ENCODE data around the gene CDC42EP5. TPM values are rescaled to one million over a fixed set of nuclear protein-coding genes. Genes with fewer than 3 reads are reported as not detected.
A peak's percentile ranks its signal among the peaks of the same experiment; 100 is the strongest.
"Not testable (repeated sequence)": the region's sequence is repeated elsewhere in the genome, so short reads cannot be mapped to it uniquely, and the experiment has no call there.

The CDC42EP5 gene, protein sequence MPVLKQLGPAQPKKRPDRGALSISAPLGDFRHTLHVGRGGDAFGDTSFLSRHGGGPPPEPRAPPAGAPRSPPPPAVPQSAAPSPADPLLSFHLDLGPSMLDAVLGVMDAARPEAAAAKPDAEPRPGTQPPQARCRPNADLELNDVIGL
- not detected for total RNA-seq

DNA sequence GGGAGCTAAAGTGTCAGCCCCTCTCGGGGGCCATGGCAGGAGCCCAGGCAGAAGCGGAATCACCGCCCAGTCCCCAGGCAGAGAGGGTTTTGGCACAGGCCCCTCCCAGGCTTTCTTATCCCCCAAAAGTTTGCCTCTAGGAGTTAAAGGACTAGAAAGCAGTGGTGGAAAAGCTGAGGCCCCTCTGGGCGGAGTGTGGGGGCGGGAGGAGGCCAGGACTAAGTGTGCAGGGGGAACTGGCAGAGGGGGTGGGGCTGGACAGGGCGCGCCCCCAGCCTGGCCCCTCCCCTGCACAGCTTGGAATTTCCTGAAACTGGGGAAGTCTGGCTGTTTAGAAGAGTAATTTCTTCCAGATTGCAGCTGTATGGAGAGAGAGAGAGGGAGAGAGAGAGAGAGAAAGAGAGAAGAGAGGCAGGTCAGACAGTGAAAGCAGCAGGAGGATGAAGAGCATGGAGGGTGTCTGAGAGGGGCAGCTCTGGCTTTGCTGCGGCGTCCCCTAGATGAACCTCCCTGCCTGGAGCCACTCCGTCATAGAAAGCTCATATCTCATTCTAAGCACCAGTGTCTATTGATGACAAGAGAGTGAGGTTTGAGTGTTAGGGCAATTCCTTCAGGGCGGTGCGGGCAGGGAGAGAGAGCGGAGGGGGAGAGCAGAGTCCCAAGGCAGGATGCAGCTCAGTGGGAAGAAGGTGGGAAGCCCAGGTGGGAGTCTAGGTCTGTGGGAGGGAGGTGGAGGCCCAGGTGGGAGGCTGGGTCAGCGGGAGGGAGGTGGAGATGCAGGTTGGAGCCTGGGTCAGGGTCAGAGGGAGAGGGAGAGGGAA, at the start of gene CDC42EP5:
TSS of gene CDC42EP5 (minus strand) at position 226 of the 821 bp plus-strand sequence. CDS start 7,749 bp downstream, outside the sequence.
- H3K4me1 Mint-ChIP-seq: peaks cover 7% of the 10 kb centered on the region
- DNase-seq: no peak
- ChIA-PET CTCF (interaction anchor here (1.3 to 1.5 kb wide), 2 partner anchors 180 to 201 kb away, joined by 3 to 4 read pairs; no protein-coding TSS in a partner anchor), POLR2A (no interaction called here)
- H3K27ac Mint-ChIP-seq: no peak within 1 kb of the TSS
- no peak within 1 kb of the TSS for H3K4me3 Mint-ChIP-seq
- H3K36me3 Mint-ChIP-seq (ENCODE audit: low read depth): no peaks in the 10 kb centered on the region
- H3K9me3 Mint-ChIP-seq: no peaks in the 10 kb centered on the region
- H3K27me3 Mint-ChIP-seq: peaks cover 43% of the 10 kb centered on the region

DNA sequence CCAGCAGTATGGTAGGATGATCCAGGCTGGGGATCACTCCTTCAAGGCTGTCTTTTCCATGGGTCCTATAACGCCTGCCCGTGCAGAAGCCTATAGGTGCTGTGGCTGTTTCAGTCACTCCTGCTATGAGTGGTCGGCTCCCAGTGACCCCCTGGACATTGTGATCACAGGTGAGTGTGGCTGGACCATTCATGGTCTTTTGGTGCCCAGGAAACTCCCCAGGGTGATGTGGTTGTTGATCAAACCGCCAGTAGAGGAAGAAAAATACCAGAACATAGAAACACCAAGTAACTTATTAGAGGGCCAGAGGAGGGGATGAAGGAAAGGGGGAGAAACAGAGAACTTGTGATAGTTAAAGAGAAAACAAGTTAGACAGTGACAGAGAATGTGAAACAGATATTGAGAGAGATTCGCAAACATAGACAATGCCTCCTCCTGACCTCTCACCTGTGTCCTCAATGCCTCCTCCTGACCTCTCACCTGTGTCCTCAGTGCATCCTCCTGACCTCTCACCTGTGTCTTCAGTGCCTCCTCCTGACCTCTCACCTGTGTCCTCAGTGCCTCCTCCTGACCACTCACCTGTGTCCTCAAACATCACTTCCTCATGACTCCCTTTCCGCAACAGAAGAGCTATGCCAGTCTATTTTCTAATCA, 48.9 kb upstream of the CDC42EP5 start:
- peaks cover 5% of the 10 kb centered on the region for H3K9me3 Mint-ChIP-seq
- ChIA-PET POLR2A (no interaction called here), CTCF (no interaction called here)
- H3K27ac Mint-ChIP-seq: peak overlapping the region; percentile 94
- H3K27me3 Mint-ChIP-seq: peaks cover 18% of the 10 kb centered on the region
- peaks cover 63% of the 10 kb centered on the region for H3K4me1 Mint-ChIP-seq
- H3K36me3 Mint-ChIP-seq (ENCODE audit: low read depth): no peaks in the 10 kb centered on the region
- H3K4me3 Mint-ChIP-seq: peak overlapping the region; percentile 58
- no peak for DNase-seq

DNA sequence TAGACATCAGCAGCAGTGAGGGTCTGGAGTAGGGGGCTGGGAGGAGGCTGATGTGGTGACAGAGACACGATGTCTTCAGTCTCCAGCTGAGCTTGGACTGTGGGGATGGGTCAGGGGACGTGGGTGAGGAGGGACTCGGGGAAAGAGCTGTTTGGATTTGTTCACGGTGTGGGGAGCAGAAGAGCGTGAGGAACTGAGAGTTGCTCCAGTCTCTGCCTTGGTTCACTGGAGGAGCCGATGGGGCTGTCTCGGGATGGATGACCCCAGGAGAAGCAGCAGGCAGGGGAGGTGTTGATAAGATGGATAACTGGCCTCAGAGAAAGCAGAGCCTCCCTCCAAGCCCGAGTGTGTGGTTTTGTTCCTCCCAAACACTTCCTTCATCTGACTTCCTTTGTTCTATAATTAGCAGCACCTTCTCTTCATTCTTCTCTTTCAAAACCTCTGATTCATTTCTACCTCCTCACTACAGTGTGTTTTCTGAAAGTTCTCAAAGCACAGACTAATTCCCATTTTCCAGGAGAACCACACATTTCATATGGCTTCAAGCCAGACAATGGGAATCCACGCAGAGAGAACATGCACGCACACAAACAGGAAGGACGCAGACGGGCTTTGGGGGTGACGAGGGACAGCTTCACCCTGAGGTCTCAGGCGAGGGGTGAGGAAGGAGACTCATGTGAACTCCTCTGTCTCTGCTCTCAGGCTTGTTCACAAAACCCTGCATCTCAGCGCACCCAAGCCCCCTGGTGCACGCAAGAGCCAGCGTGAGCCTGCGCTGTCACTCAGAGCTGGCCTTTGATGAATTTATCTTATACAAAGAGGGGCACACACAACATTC, 48.1 kb upstream of the CDC42EP5 start:
- H3K9me3 Mint-ChIP-seq: peaks cover 5% of the 10 kb centered on the region
- peaks cover 63% of the 10 kb centered on the region for H3K4me1 Mint-ChIP-seq
- POLR2A ChIA-PET: no interaction called here
- DNase-seq: peak; percentile 30
- H3K27me3 Mint-ChIP-seq: peaks cover 13% of the 10 kb centered on the region
- peak overlapping the region; percentile 58 for H3K4me3 Mint-ChIP-seq
- H3K27ac Mint-ChIP-seq: peak overlapping the region; percentile 94
- CTCF ChIA-PET: no interaction called here
- no peaks in the 10 kb centered on the region for H3K36me3 Mint-ChIP-seq (ENCODE audit: low read depth)

DNA sequence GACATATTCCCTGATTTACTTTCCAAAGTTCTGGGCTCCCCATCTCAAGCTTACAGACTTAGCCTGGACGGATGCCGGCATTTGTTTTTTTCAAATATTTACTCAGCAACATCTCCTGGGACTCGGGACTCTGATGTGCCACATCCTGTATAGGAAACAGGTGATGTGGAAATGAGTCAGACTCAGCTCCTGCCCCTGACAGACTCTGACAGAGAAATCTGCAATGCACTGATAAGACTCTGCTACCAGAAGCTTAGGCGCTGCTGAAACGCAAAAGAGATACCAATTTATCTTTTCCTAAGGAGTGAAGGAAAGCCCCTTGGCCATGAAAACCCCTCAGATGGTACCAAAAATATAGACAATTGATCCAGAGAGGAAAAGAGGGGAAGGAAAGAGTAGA, 45.7 kb upstream of the CDC42EP5 start:
- H3K4me3 Mint-ChIP-seq: peak overlapping the region; percentile 29
- peaks cover 12% of the 10 kb centered on the region for H3K27me3 Mint-ChIP-seq
- H3K36me3 Mint-ChIP-seq (ENCODE audit: low read depth): no peaks in the 10 kb centered on the region
- peaks cover 5% of the 10 kb centered on the region for H3K9me3 Mint-ChIP-seq
- H3K27ac Mint-ChIP-seq: peak overlapping the region; percentile 90
- POLR2A ChIA-PET: interaction anchor here (0.9 to 1.4 kb wide), 3 partner anchors 14 to 70 kb away, joined by 3 to 8 read pairs (median 3); partner anchors contain the start of genes LENG8 and LENG9
- CTCF ChIA-PET: interaction anchor here (1.0 to 1.2 kb wide), 3 partner anchors 14 to 40 kb away, joined by 3 to 6 read pairs (median 5); no protein-coding TSS in a partner anchor
- peaks cover 61% of the 10 kb centered on the region for H3K4me1 Mint-ChIP-seq
- DNase-seq: peak; percentile 72

DNA sequence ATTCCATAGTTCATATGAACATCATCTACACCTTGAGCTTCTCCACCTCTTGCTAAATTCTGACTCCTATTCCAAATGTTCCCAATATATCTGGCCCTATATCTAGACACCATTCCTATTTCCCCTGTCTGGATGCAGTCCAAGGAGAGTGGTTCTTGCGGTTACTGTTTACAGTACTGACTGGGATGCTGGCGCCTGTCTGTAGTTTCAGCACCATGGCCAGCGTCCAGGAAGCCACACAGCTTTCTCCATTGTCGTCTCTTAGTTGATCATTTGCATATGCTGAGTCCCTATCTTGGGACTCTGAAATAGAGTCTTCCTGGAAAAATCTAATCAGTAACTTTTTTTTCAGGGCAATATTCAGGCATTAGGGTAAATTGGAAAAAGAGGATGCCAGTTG, 44.4 kb upstream of the CDC42EP5 start:
- H3K36me3 Mint-ChIP-seq (ENCODE audit: low read depth): no peaks in the 10 kb centered on the region
- peaks cover 15% of the 10 kb centered on the region for H3K27me3 Mint-ChIP-seq
- DNase-seq: peak; percentile 78
- H3K4me1 Mint-ChIP-seq: peaks cover 48% of the 10 kb centered on the region
- no peak overlapping the region for H3K4me3 Mint-ChIP-seq
- ChIA-PET CTCF (no interaction called here), POLR2A (interaction anchor here (0.7 to 1.4 kb wide), 3 partner anchors 150 to 1082 kb away, joined by 3 read pairs; partner anchors contain the start of genes CNOT3 and FIZ1)
- H3K27ac Mint-ChIP-seq: no peak overlapping the region
- H3K9me3 Mint-ChIP-seq: peaks cover 4% of the 10 kb centered on the region

DNA sequence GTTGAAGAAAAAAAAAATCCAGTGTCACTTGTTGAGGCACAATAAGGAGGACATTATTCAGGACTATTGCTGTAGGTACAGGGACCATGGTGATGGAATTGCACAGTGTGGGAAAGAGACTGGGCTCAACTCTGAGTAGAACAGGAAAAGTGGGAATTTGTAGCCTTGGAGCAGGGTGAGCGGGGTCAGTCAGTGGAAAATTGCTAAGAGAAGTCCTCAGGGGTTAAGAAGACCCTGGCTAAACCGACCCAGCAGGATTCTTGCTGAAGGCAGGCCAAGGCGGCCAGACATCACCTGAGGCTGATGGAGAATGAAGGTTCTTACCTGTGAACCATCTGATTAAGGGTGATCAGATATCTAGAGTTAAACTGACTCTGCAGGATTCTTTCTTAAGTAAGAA, 42.1 kb upstream of the CDC42EP5 start:
- no peak overlapping the region for H3K4me3 Mint-ChIP-seq
- CTCF ChIA-PET: interaction anchor here (0.7 kb wide), 1 partner anchor 491 kb away, joined by 3 read pairs; no protein-coding TSS in a partner anchor
- peaks cover 4% of the 10 kb centered on the region for H3K9me3 Mint-ChIP-seq
- DNase-seq: no peak
- POLR2A ChIA-PET: no interaction called here
- peaks cover 27% of the 10 kb centered on the region for H3K4me1 Mint-ChIP-seq
- H3K36me3 Mint-ChIP-seq (ENCODE audit: low read depth): no peaks in the 10 kb centered on the region
- peaks cover 14% of the 10 kb centered on the region for H3K27me3 Mint-ChIP-seq
- no peak overlapping the region for H3K27ac Mint-ChIP-seq

DNA sequence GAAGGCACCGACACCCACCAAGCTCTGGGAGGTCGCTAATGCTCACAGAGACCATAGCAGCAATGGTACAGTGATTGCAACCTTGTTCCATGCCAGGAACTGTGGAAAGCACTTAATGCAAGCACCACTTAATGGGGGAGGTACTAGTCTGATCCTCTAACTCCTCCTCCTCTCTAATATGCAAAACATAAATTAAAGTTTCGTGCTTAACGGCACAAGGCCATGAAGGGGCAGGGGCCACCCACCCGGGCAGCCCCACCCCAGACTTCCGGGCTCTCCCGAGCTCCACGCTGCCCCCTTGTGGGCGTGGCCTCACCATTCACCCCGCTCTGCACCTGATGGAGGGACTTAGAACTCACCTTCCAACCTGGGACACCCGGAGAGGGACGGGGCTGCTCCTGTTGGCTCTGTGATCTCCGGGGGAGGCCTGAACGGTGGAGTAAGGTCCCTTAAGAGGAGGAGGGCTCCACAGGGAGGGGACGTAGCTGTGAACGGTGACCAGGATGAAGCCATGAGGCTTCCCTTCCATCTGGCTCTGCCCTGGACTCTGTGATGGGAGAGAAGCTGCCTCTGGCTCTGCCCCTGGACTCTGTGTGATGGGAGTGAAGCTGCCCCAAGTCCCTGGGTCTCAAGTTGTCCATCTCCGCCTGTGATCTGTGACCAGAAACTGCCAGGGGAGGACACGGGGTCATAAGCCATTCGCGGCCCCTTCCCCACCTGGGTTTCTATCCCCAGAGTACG, 36.3 kb upstream of the CDC42EP5 start:
- CTCF ChIA-PET: not testable (repeated sequence)

DNA sequence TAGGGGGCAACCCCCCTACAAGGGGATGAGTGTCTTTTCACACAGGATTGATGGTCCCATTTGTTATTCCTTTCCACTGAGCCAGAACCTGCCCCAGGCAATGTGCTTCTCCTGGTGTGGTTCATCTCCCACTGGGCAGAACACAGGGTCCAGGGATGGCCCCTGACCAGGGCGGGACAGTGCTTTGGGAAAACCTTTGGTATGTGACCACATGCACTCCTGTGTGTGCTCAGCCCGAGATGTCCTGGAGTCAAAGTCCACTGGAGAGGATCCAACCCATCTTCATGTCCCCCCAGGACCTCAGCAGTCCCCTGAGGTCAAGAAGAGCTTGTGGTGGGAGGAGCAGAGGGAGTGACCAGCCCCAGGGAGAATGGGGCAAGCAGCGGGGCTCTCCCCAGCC, 35.4 kb upstream of the CDC42EP5 start:
- POLR2A ChIA-PET; H3K4me3 Mint-ChIP-seq; H3K27ac Mint-ChIP-seq; CTCF ChIA-PET; DNase-seq; H3K9me3 Mint-ChIP-seq; H3K36me3 Mint-ChIP-seq (ENCODE audit: low read depth): not testable (repeated sequence)
- peaks cover 41% of the 10 kb centered on the region for H3K4me1 Mint-ChIP-seq
- peaks cover 21% of the 10 kb centered on the region for H3K27me3 Mint-ChIP-seq

More for the DNA sequence above, 36.3 kb upstream of the CDC42EP5 start:
- Mint-ChIP-seq H3K27me3 (peaks cover 20% of the 10 kb centered on the region), H3K4me1 (peaks cover 40% of the 10 kb centered on the region)
- H3K36me3 Mint-ChIP-seq (ENCODE audit: low read depth); DNase-seq; H3K4me3 Mint-ChIP-seq; H3K27ac Mint-ChIP-seq; POLR2A ChIA-PET; H3K9me3 Mint-ChIP-seq: not testable (repeated sequence)

DNA sequence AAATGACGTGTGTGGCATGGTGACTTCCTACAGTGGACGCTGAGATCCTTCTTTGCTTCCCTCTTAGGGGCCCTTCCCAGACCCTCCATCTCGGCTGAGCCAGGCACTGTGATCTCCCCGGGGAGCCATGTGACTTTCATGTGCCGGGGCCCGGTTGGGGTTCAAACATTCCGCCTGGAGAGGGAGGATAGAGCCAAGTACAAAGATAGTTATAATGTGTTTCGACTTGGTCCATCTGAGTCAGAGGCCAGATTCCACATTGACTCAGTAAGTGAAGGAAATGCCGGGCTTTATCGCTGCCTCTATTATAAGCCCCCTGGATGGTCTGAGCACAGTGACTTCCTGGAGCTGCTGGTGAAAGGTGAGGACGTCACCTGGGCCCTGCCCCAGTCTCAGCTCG, 34.7 kb upstream of the CDC42EP5 start:
- DNase-seq: no peak
- Mint-ChIP-seq H3K4me3 (no peak overlapping the region), H3K36me3 (ENCODE audit: low read depth) (peaks cover 3% of the 10 kb centered on the region), H3K27me3 (peaks cover 17% of the 10 kb centered on the region), H3K4me1 (peaks cover 41% of the 10 kb centered on the region), H3K27ac (no peak overlapping the region), H3K9me3 (no peaks in the 10 kb centered on the region)
- ChIA-PET CTCF (no interaction called here), POLR2A (no interaction called here)

DNA sequence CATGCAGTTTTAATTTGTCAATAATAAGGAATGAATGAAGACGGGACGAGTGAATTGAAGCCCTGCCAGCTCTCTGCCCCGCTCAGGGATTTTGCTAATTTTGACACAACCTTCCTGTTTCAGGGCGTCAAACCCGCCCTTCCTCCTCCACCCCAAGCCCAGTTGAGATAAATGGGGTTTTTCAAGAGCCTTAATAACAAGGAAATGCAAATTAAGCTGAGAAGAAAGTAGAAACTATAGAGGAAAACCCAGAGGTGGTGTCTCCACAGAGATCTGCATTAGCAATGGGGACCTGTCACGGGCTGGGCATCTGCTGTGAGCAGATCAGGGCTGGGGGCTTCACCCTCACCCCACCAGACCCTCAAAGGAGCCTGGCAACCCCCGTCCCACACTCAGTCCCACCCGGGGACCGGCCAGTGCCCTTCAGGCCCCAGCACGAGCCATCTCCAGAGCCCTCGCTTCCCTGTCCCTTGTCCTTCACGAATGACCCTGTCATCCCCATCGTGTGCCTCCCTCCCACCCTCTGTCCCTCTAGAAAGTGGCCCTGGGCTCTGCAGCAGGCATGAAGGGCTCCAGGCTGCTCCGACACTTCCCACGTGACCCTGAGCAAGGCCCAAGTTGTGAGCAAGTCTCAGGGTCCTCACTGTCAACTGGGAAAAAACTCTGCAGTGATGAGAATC, 34.1 kb upstream of the CDC42EP5 start:
- Mint-ChIP-seq H3K27me3 (peaks cover 16% of the 10 kb centered on the region), H3K27ac (peak overlapping the region; percentile 61), H3K4me1 (peaks cover 48% of the 10 kb centered on the region)
- H3K9me3 Mint-ChIP-seq; H3K36me3 Mint-ChIP-seq (ENCODE audit: low read depth); CTCF ChIA-PET; DNase-seq; H3K4me3 Mint-ChIP-seq: not testable (repeated sequence)
- POLR2A ChIA-PET: interaction anchor here (1.3 kb wide), 1 partner anchor 25 kb away, joined by 3 read pairs; no protein-coding TSS in a partner anchor

DNA sequence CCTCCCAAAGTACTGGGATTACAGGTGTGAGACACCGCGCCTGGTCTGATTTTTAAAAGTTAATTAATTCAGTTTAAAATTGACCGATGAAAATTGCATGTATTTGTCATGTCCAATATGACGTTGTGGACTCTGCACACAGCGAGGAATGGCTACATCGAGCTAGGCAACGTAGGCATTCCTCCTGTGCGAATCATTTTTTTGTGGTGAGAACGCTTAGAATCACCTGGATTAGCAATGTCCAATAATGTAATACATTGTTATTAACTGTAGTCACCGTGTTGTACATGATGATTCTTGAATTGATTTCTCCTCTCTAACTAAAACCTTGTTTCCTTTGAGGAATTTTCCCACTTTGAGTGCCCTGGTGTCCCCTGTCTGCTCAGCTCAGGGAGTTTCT, 33.0 kb upstream of the CDC42EP5 start:
- peaks cover 16% of the 10 kb centered on the region for H3K27me3 Mint-ChIP-seq
- peak overlapping the region; percentile 61 for H3K27ac Mint-ChIP-seq
- CTCF ChIA-PET: interaction anchor here (0.7 kb wide), 1 partner anchor 20 kb away, joined by 3 read pairs; no protein-coding TSS in a partner anchor
- H3K4me3 Mint-ChIP-seq: peak overlapping the region; percentile 35
- peaks cover 3% of the 10 kb centered on the region for H3K36me3 Mint-ChIP-seq (ENCODE audit: low read depth)
- peaks cover 48% of the 10 kb centered on the region for H3K4me1 Mint-ChIP-seq
- H3K9me3 Mint-ChIP-seq: no peaks in the 10 kb centered on the region
- POLR2A ChIA-PET: interaction anchor here (0.5 to 1.3 kb wide), 2 partner anchors 25 to 27 kb away, joined by 3 read pairs; no protein-coding TSS in a partner anchor
- no peak for DNase-seq
